Measurements from ENCODE around the gene AKR1D1.
"Not testable (repeated sequence)": the region's sequence is repeated elsewhere in the genome, so short reads cannot be mapped to it uniquely, and the experiment has no call there.

AKR1D1 gene

GRCh38 chr7:138076196-138076595 lies at the start of gene AKR1D1:
AKR1D1 (plus strand) TSS chr7:138076459; CDS start chr7:138076519, 60 bp downstream.
- DNase-seq, result no peak

GRCh38 chr7:138027100-138027499 lies 49.2 kb upstream of the AKR1D1 start:
- DNase-seq, result no peak

GRCh38 chr7:138029126-138029525 lies 47.1 kb upstream of the AKR1D1 start:
- DNase-seq, result no peak

- DNase-seq, result no peak
Measured at GRCh38 chr7:138029941-138030340, 46.3 kb upstream of the AKR1D1 start.

- no peak for DNase-seq
Measured at GRCh38 chr7:138030679-138031351, 45.4 kb upstream of the AKR1D1 start.

- DNase-seq, result no peak
Measured at GRCh38 chr7:138032186-138032585, 44.1 kb upstream of the AKR1D1 start.

- DNase-seq, result no peak
Measured at GRCh38 chr7:138032770-138033169, 43.5 kb upstream of the AKR1D1 start.

- DNase-seq, result no peak
Measured at GRCh38 chr7:138033241-138033640, 43.0 kb upstream of the AKR1D1 start.

GRCh38 chr7:138036135-138036534 lies 40.1 kb upstream of the AKR1D1 start:
- no peak for DNase-seq

- DNase-seq, result not testable (repeated sequence)
Measured at GRCh38 chr7:138040063-138040462, 36.2 kb upstream of the AKR1D1 start.

GRCh38 chr7:138044897-138045296 lies 31.4 kb upstream of the AKR1D1 start:
- DNase-seq, result no peak

- DNase-seq, result no peak
Measured at GRCh38 chr7:138047907-138048306, 28.4 kb upstream of the AKR1D1 start.

- no peak for DNase-seq
Measured at GRCh38 chr7:138049505-138050116, 26.6 kb upstream of the AKR1D1 start.

- not testable (repeated sequence) for DNase-seq
Measured at GRCh38 chr7:138051712-138052247, 24.5 kb upstream of the AKR1D1 start.

- no peak for DNase-seq
Measured at GRCh38 chr7:138052696-138053095, 23.6 kb upstream of the AKR1D1 start.

- not testable (repeated sequence) for DNase-seq
Measured at GRCh38 chr7:138055698-138056097, 20.6 kb upstream of the AKR1D1 start.

GRCh38 chr7:138063400-138063799 lies 12.9 kb upstream of the AKR1D1 start:
- no peak for DNase-seq

GRCh38 chr7:138064856-138065357 lies 11.4 kb upstream of the AKR1D1 start:
- no peak for DNase-seq

GRCh38 chr7:138065827-138066226 lies 10.4 kb upstream of the AKR1D1 start:
- no peak for DNase-seq

- DNase-seq, result no peak
Measured at GRCh38 chr7:138066954-138067394, 9.3 kb upstream of the AKR1D1 start.

GRCh38 chr7:138067774-138068173 lies 8.5 kb upstream of the AKR1D1 start:
- DNase-seq, result no peak

- DNase-seq, result no peak
Measured at GRCh38 chr7:138070908-138071307, 5.4 kb upstream of the AKR1D1 start.

GRCh38 chr7:138072726-138073125 lies 3.5 kb upstream of the AKR1D1 start:
- DNase-seq, result no peak

GRCh38 chr7:138074121-138074520 lies 2.1 kb upstream of the AKR1D1 start:
- no peak for DNase-seq
